Stimulated activated CD8-positive, alpha-beta memory T cell treated with anti-CD3 and anti-CD28 coated beads, Interleukin-7, amount 100 ng/mL, for 24 hours (primary cell): ENCODE results near the gene CSF2.
"Not testable (repeated sequence)": the region's sequence is repeated elsewhere in the genome, so short reads cannot be mapped to it uniquely, and the experiment has no call there.

Source experiments
- DNase-seq: peaks from one replicate; pipeline ENCODE4 v3.0.0-alpha.2; 2020; ENCODE audit warnings: low read depth

The CSF2 gene

GRCh38 chr5:132109494-132110053 lies 36.0 kb downstream of the CSF2 start:
- DNase-seq = no peak

DNA sequence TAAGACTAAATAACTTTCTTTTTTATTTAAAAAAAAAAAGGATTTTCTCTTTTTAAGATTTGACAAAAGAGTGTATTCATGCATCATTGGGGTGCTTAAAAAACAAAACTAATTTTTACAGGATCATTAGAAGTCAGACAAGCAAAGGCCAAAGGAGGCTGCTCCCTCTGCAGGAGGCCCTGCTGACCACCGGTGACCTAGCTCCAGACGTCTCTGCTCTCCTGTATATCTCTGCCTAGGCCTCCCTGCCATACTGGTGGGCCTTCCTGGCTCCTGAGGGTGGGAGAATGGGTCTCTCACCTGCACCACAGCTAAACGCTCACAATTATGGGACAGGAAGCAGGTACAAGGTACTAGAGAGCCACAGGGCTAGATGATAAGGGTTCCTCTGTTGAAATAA lies 36.6 kb downstream of the CSF2 start:
- no peak for DNase-seq

GRCh38 chr5:132110930-132111329 lies 37.3 kb downstream of the CSF2 start:
- no peak for DNase-seq

DNA sequence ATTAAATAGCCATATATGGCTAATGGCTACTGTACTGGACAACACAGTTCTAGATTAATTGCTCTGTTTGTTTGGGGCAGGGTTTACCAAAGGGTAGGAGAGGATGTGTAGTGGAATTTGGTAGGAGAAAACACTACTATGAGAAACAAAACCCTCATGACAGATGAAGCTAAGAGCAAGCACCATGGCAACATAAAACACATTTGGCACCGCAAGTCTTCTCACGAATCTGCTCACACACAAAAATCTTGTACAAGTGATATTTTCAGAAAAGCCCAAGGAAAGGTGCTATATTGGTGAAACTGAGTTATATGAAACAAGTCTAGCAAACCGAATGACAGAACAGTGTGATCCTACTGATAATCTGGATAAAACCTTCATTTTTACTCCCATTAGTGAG lies 38.5 kb downstream of the CSF2 start:
- DNase-seq = no peak

GRCh38 chr5:132114150-132115121 lies 40.8 kb downstream of the CSF2 start:
- no peak for DNase-seq

DNA sequence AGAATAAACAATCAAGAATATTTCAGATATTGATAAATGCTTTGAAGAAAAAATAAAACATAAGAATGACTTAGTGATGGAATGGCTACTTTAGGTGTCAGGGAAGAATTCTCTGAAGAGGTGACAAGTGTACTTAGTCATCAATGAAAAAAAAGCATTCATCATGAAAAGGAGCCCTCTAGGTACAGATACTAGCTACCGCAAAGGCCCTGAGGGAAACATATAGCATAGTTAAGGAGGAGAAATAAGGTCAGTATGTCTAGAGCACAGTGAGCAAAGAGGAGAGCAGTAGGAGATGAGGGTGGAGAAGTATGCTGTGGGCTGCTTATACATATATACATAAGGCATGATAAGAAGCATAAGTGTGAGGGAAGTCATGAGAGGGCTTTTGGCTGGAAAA lies 41.8 kb downstream of the CSF2 start:
- DNase-seq = no peak

DNA sequence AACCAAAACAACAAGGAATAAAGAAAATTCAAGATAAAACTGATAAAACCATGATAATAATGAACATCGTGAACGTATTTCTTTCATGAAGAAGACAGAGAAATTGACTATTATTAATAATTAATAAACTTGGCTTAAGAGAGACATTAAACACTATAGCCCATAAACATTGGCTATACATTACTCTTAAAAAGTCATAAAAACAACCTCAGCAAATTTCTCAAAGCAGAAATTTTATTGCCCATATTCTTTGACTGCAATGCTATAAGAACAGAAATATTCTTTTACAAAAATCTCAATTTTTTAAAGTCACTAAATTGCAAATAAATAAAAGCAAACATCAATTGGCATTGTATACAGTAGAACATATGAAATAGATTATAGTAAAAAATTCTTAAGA lies 42.5 kb downstream of the CSF2 start:
- no peak for DNase-seq

DNA sequence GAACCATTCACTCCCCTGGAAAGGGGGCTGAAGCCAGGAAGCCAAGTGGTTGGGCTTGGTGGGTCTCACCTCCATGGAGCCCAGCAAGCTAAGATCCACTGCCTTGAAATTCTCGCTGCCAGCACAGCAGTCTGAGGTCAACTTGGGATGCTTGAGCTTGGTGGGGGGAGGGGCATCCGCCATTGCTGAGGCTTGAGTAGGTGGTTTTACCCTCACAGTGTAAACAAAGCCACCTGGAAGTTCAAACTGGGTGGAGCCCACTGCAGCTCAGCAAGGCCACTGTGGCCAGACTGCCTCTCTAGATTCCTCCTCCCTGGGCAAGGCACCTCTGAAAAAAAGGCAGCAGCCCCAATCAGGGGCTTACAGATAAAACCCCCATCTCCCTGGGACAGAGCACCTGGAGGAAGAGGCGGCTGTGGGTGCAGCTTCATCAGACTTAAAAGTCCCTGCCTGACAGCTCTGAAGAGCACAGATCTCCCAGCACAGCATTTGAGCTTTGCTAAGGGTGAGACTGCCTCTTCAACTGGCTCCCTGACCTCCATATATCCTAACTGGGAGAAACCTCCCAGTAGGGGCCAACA lies 43.4 kb downstream of the CSF2 start:
- not testable (repeated sequence) for DNase-seq

DNA sequence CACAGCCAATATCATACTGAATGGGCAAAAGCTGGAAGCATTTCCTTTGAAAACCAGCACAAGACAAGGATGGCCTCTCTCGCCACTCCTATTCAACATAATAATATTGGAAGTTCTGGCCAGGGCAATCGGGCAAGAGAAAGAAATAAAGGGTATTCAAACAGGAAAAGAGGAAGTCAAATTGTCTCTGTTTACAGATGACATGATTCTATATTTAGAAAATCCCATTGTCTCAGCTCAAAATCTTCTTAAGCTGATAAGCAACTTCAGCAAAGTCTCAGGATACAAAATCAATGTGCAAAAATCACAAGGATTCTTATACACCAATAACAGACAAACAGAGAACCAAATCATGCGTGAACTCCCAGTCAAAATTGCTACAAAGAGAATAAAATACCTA lies 47.1 kb downstream of the CSF2 start:
- DNase-seq = not testable (repeated sequence)

DNA sequence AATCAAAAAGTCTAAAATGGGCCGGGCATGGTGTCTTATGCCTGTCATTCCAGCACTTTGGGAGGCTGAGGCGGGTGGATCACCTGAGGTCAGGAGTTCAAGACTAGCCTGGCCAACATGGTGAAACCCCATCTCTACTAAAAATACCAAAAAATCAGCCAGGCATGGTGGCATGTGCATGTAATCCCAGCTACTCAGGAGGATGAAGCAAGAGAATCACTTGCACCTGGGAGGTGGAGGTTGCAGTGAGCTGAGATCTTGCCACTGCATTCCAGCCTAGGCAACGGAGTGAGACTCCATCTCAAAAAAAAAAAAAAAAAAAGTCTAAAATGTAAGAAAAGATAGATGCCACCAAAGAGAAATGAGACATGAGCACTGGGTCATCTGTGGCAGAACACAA lies 49.4 kb downstream of the CSF2 start:
- not testable (repeated sequence) for DNase-seq

GRCh38 chr5:132123578-132123977 lies 50.0 kb downstream of the CSF2 start:
- not testable (repeated sequence) for DNase-seq
